ENCODE measurements around the gene GLIS1. TPM values are rescaled to one million over a fixed set of nuclear protein-coding genes. Genes with fewer than 3 reads are reported as not detected.

GLIS1 gene
- total RNA-seq, 2 experiments from 2014 or later = not detected

- H3K4me1 Mint-ChIP-seq = no peaks in the 10 kb centered on the region
Observed at GRCh38 chr1:53526451-53527101, 212.4 kb downstream of the GLIS1 start.

GRCh38 chr1:53525595-53525994 is 213.4 kb downstream of the GLIS1 start:
- Mint-ChIP-seq H3K27me3 (no peaks in the 10 kb centered on the region), H3K4me3 (no peak overlapping the region), H3K4me1 (no peaks in the 10 kb centered on the region), H3K36me3 (no peaks in the 10 kb centered on the region), H3K9me3 (ENCODE audit: low read depth) (no peaks in the 10 kb centered on the region), H3K27ac (no peak overlapping the region)
- DNase-seq (no peak), ATAC-seq (no peak)
- CTCF ChIA-PET = no interaction called here

More at GRCh38 chr1:53526451-53527101, 212.4 kb downstream of the GLIS1 start:
- Mint-ChIP-seq H3K4me3 (no peak overlapping the region), H3K27ac (no peak overlapping the region), H3K27me3 (no peaks in the 10 kb centered on the region), H3K9me3 (ENCODE audit: low read depth) (no peaks in the 10 kb centered on the region), H3K36me3 (no peaks in the 10 kb centered on the region)
- CTCF ChIA-PET = no interaction called here
- ATAC-seq = no peak
- DNase-seq = no peak

- H3K4me1 Mint-ChIP-seq = no peaks in the 10 kb centered on the region
- H3K27ac Mint-ChIP-seq = no peak overlapping the region
- H3K36me3 Mint-ChIP-seq = no peaks in the 10 kb centered on the region
- CTCF ChIA-PET = no interaction called here
- H3K9me3 Mint-ChIP-seq (ENCODE audit: low read depth) = no peaks in the 10 kb centered on the region
- ATAC-seq (no peak), DNase-seq (no peak)
- no peaks in the 10 kb centered on the region for H3K27me3 Mint-ChIP-seq
- no peak overlapping the region for H3K4me3 Mint-ChIP-seq
Observed at GRCh38 chr1:53524428-53525375, 214.3 kb downstream of the GLIS1 start.

GRCh38 chr1:53521924-53522552 is 216.9 kb downstream of the GLIS1 start:
- Mint-ChIP-seq H3K27ac (no peak overlapping the region), H3K4me1 (no peaks in the 10 kb centered on the region), H3K9me3 (ENCODE audit: low read depth) (no peaks in the 10 kb centered on the region), H3K4me3 (no peak overlapping the region), H3K27me3 (no peaks in the 10 kb centered on the region), H3K36me3 (no peaks in the 10 kb centered on the region)
- no peak for ATAC-seq
- CTCF ChIA-PET = no interaction called here
- no peak for DNase-seq

GRCh38 chr1:53520481-53520880 is 218.5 kb downstream of the GLIS1 start:
- DNase-seq (no peak), ATAC-seq (no peak)
- CTCF ChIA-PET = interaction anchor here (1.1 kb wide), 1 partner anchor 35 kb away, joined by 3 read pairs; no protein-coding TSS in a partner anchor
- no peaks in the 10 kb centered on the region for H3K9me3 Mint-ChIP-seq (ENCODE audit: low read depth)
- H3K27ac Mint-ChIP-seq = no peak overlapping the region
- H3K4me3 Mint-ChIP-seq = no peak overlapping the region
- H3K4me1 Mint-ChIP-seq = no peaks in the 10 kb centered on the region
- H3K36me3 Mint-ChIP-seq = no peaks in the 10 kb centered on the region
- no peaks in the 10 kb centered on the region for H3K27me3 Mint-ChIP-seq

GRCh38 chr1:53519421-53519820 is 219.5 kb downstream of the GLIS1 start:
- no peaks in the 10 kb centered on the region for H3K4me1 Mint-ChIP-seq
- H3K4me3 Mint-ChIP-seq = no peak overlapping the region
- no peaks in the 10 kb centered on the region for H3K36me3 Mint-ChIP-seq
- CTCF ChIA-PET = no interaction called here
- DNase-seq (no peak), ATAC-seq (no peak)
- no peak overlapping the region for H3K27ac Mint-ChIP-seq
- no peaks in the 10 kb centered on the region for H3K9me3 Mint-ChIP-seq (ENCODE audit: low read depth)
- no peaks in the 10 kb centered on the region for H3K27me3 Mint-ChIP-seq

- CTCF ChIA-PET = no interaction called here
- Mint-ChIP-seq H3K9me3 (ENCODE audit: low read depth) (no peaks in the 10 kb centered on the region), H3K27ac (no peak overlapping the region), H3K4me1 (no peaks in the 10 kb centered on the region), H3K36me3 (no peaks in the 10 kb centered on the region), H3K4me3 (no peak overlapping the region), H3K27me3 (no peaks in the 10 kb centered on the region)
- DNase-seq (no peak), ATAC-seq (no peak)
Observed at GRCh38 chr1:53518775-53519174, 220.2 kb downstream of the GLIS1 start.

GRCh38 chr1:53517821-53518352 is 221.1 kb downstream of the GLIS1 start:
- ATAC-seq (no peak), DNase-seq (no peak)
- H3K4me1 Mint-ChIP-seq = no peaks in the 10 kb centered on the region
- H3K27ac Mint-ChIP-seq = no peak overlapping the region
- H3K4me3 Mint-ChIP-seq = no peak overlapping the region
- CTCF ChIA-PET = no interaction called here
- no peaks in the 10 kb centered on the region for H3K36me3 Mint-ChIP-seq
- no peaks in the 10 kb centered on the region for H3K9me3 Mint-ChIP-seq (ENCODE audit: low read depth)
- no peaks in the 10 kb centered on the region for H3K27me3 Mint-ChIP-seq

- no peaks in the 10 kb centered on the region for H3K9me3 Mint-ChIP-seq (ENCODE audit: low read depth)
- no peaks in the 10 kb centered on the region for H3K36me3 Mint-ChIP-seq
- no peaks in the 10 kb centered on the region for H3K4me1 Mint-ChIP-seq
- DNase-seq = no peak
- CTCF ChIA-PET = no interaction called here
- ATAC-seq = no peak
- H3K27me3 Mint-ChIP-seq = no peaks in the 10 kb centered on the region
- no peak overlapping the region for H3K27ac Mint-ChIP-seq
- no peak overlapping the region for H3K4me3 Mint-ChIP-seq
Observed at GRCh38 chr1:53517109-53517508, 221.9 kb downstream of the GLIS1 start.

GRCh38 chr1:53516181-53516580 is 222.8 kb downstream of the GLIS1 start:
- no peak overlapping the region for H3K27ac Mint-ChIP-seq
- DNase-seq (no peak), ATAC-seq (no peak)
- H3K9me3 Mint-ChIP-seq (ENCODE audit: low read depth) = no peaks in the 10 kb centered on the region
- H3K4me1 Mint-ChIP-seq = no peaks in the 10 kb centered on the region
- no peak overlapping the region for H3K4me3 Mint-ChIP-seq
- H3K36me3 Mint-ChIP-seq = no peaks in the 10 kb centered on the region
- CTCF ChIA-PET = no interaction called here
- no peaks in the 10 kb centered on the region for H3K27me3 Mint-ChIP-seq

- Mint-ChIP-seq H3K27ac (no peak overlapping the region), H3K9me3 (ENCODE audit: low read depth) (no peaks in the 10 kb centered on the region), H3K4me3 (no peak overlapping the region), H3K27me3 (no peaks in the 10 kb centered on the region), H3K36me3 (no peaks in the 10 kb centered on the region), H3K4me1 (no peaks in the 10 kb centered on the region)
- CTCF ChIA-PET = no interaction called here
- DNase-seq (no peak), ATAC-seq (no peak)
Observed at GRCh38 chr1:53514436-53514835, 224.5 kb downstream of the GLIS1 start.

GRCh38 chr1:53513846-53514245 is 225.1 kb downstream of the GLIS1 start:
- no peak overlapping the region for H3K27ac Mint-ChIP-seq
- CTCF ChIA-PET = no interaction called here
- no peak overlapping the region for H3K4me3 Mint-ChIP-seq
- ATAC-seq = no peak
- no peaks in the 10 kb centered on the region for H3K36me3 Mint-ChIP-seq
- no peaks in the 10 kb centered on the region for H3K4me1 Mint-ChIP-seq
- H3K27me3 Mint-ChIP-seq = no peaks in the 10 kb centered on the region
- DNase-seq = no peak
- H3K9me3 Mint-ChIP-seq (ENCODE audit: low read depth) = no peaks in the 10 kb centered on the region

- H3K4me1 Mint-ChIP-seq = no peaks in the 10 kb centered on the region
- no peak for ATAC-seq
- H3K27me3 Mint-ChIP-seq = no peaks in the 10 kb centered on the region
- no peak for DNase-seq
- H3K4me3 Mint-ChIP-seq = no peak overlapping the region
- no peaks in the 10 kb centered on the region for H3K9me3 Mint-ChIP-seq (ENCODE audit: low read depth)
- CTCF ChIA-PET = interaction anchor here (0.7 kb wide), 1 partner anchor 881 kb away, joined by 3 read pairs; no protein-coding TSS in a partner anchor
- H3K27ac Mint-ChIP-seq = no peak overlapping the region
- no peaks in the 10 kb centered on the region for H3K36me3 Mint-ChIP-seq
Observed at GRCh38 chr1:53512807-53513755, 225.9 kb downstream of the GLIS1 start.
